NT2/D1 (cell line): Measurements from ENCODE around the gene MROH9.

Experiments used
- SUZ12 ChIP-seq: IDR thresholded peaks from 2 replicates; pipeline ENCODE4 v1.6.1; 2011; ENCODE audit not compliant: insufficient read length, insufficient read depth; ENCODE audit errors: extremely low read depth
- YY1 ChIP-seq: IDR thresholded peaks from 2 replicates; pipeline ENCODE4 v1.6.1; 2011; ENCODE audit not compliant: insufficient read length, insufficient read depth
- ZNF274 ChIP-seq: IDR thresholded peaks from 2 replicates; pipeline ENCODE4 v1.6.1; 2011; ENCODE audit warnings: mild to moderate bottlenecking, low read depth, low read length

DNA sequence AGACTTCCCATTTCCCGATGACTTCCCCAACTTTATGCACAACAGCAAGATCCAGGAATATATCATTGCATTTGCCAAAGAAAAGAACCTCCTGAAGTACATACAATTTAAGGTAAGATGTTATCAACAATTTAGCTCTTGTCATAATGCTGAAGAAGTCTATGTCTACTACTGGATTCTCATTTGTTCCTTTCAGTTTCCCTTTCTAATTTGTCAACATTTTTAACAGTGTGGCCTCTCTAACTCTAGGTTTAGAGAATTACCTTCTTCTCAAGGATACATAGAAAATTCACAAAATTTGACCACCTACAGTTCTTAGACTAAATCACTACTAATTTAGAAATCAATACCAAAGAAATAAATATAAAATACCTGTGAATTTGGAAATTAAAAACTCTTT is 168.5 kb downstream of the MROH9 start:
- TF ChIP-seq YY1 (no peak), ZNF274 (no peak), SUZ12 (no peak)
